ENCODE measurements around the gene EFCAB6. TPM values are rescaled to one million over a fixed set of nuclear protein-coding genes. Genes with fewer than 3 reads are reported as not detected.

The EFCAB6 gene
- total and polyA plus RNA-seq, 9 of the 15 experiments (the other 6 are each of a cell fraction or from before 2014, with no cell fraction given): 0.06 TPM; not detected in 8

- ATAC-seq (no peak), DNase-seq (ENCODE audit: extremely low read depth in 1 of 4, low spot score in 3 of 4) (no peak), FAIRE-seq (no peak)
- in situ Hi-C loops (cut with MboI) (no loop called here), intact Hi-C loops (cut with micrococcal nuclease) (no loop called here)
- Histone ChIP-seq H3K9me3 (replicated peaks; ENCODE audit: control insufficient read depth, insufficient read depth, low read depth, low read length) (no peaks in the 10 kb centered on the region), H3K27me3 (ENCODE audit: control insufficient read depth in 2 of 2, insufficient read depth in 2 of 2, low read length in 2 of 2) (peaks cover 0 to 5% of the 10 kb centered on the region in 2 experiments; a peak in 1 of 5 replicates), H3K79me2 (ENCODE audit: control insufficient read depth, insufficient read depth, low read length) (no peaks in the 10 kb centered on the region), H2AFZ (ENCODE audit: low read depth, low read length) (no peak overlapping the region), H3K9ac (ENCODE audit: insufficient read depth in 1 of 2, low read depth in 2 of 2, low read length in 2 of 2) (no peak overlapping the region), H3K36me3 (ENCODE audit: control insufficient read depth, insufficient read depth, low read length) (no peaks in the 10 kb centered on the region), H3K4me1 (replicated peaks in 1 of 2; ENCODE audit: control insufficient read depth in 2 of 2, insufficient read depth in 2 of 2, low read length in 2 of 2) (no peaks in the 10 kb centered on the region), H3K4me2 (ENCODE audit: insufficient read depth, low read length) (no peak overlapping the region), H4K20me1 (replicated peaks; ENCODE audit: control insufficient read depth, insufficient read depth, low read length) (no peaks in the 10 kb centered on the region), H3K4me3 (no peak overlapping the region), H3K9me1 (ENCODE audit: control insufficient read depth, insufficient read depth, low read length) (no peaks in the 10 kb centered on the region), H3K27ac (ENCODE audit: extremely low read depth, low read depth, low read length) (no peak overlapping the region)
- WGBS (ENCODE audit: insufficient coverage, low coverage, missing lambda C conversion rate): 2% methylated on average over 5 of the region's 5 CpGs
- BruUV-seq (replicated peaks): no TSS peak
- TF ChIP-seq SMARCB1 (IDR thresholded peaks at IDR 0.05; ENCODE audit: insufficient read length, low read depth): no peak
- TF ChIP-seq ZNF518B (CRISPR knock-in tag; IDR thresholded peaks at IDR 0.05): no peak
- TF ChIP-seq GABPB1 (CRISPR knock-in tag; IDR thresholded peaks at IDR 0.05): no peak
- TF ChIP-seq NFIC (IDR thresholded peaks at IDR 0.05): no peak
- TF ChIP-seq CAMTA2 (CRISPR knock-in tag; conservative IDR thresholded peaks at IDR 0.05): no peak
- ChIA-PET POLR2A (interaction anchor here (0.8 kb wide), 1 partner anchor 13 kb away, joined by 3 read pairs; no protein-coding TSS in a partner anchor), CTCF (ENCODE audit: low intra/inter-chr PET ratio) (no interaction called here)
Observed at GRCh38 chr22:43754176-43754575, 57.9 kb downstream of the EFCAB6 start.

Measured in K562 (cell line).